OCI-LY7 (cell line): ENCODE data around the gene ANKMY1. TPM values are rescaled to one million over a fixed set of nuclear protein-coding genes. Genes with fewer than 3 reads are reported as not detected.

Source experiments
- BruUV-seq: library from RNA; stranded (reverse); fragments of 400-500 nt; replicated peaks from 2 replicates; lab custom pipeline; 2021; lab: Mats Ljungman, UMichigan
- CTCF ChIA-PET: fragments of 300-600 bp; sonication (Branson Sonifier 250); formaldehyde crosslinking; loops from one replicate; lab custom pipeline; 2022; ENCODE audit warnings: antibody characterized with exemption; ENCODE audit not compliant: unreplicated experiment; lab: Charles Lee
- POLR2A ChIA-PET: fragments of 300-600 bp; sonication (Branson Sonifier 250); formaldehyde crosslinking; loops from one replicate; lab custom pipeline; 2022; ENCODE audit warnings: antibody characterized with exemption; lab: Charles Lee
- DNase-seq: peaks from one replicate; pipeline ENCODE4 v3.0.0-alpha.2; 2015; ENCODE audit warnings: low spot score
- H2AFZ ChIP-seq: fragments of 200-600 bp; sonication (generic), shearing (Covaris generic); 2 replicates; pipeline ENCODE4 v1.6.1; 2014; ENCODE audit warnings: mild to moderate bottlenecking, antibody characterized with exemption, low read length, moderate library complexity
- H3K27ac ChIP-seq: fragments of 200-600 bp; sonication (generic); 2 replicates; pipeline ENCODE4 v1.5.1; 2014; ENCODE audit warnings: mixed run types, low read depth, mild to moderate bottlenecking, moderate library complexity, low read length, inconsistent platforms; ENCODE audit not compliant: poor library complexity, severe bottlenecking
- H3K36me3 ChIP-seq: fragments of 200-600 bp; sonication (generic); 2 replicates; pipeline ENCODE4 v1.6.1; 2014; ENCODE audit warnings: mild to moderate bottlenecking, antibody characterized with exemption, low read length, moderate library complexity, mixed read lengths; ENCODE audit not compliant: insufficient read depth
- H3K4me1 ChIP-seq: fragments of 200-600 bp; sonication (generic); 2 replicates; pipeline ENCODE4 v1.5.1; 2014; ENCODE audit warnings: mild to moderate bottlenecking, low read length; ENCODE audit not compliant: insufficient read depth, poor library complexity, severe bottlenecking
- H3K4me2 ChIP-seq: fragments of 200-600 bp; sonication (generic); 2 replicates; pipeline ENCODE4 v1.6.1; 2014; ENCODE audit warnings: mild to moderate bottlenecking, low read length
- H3K4me3 ChIP-seq: fragments of 200-600 bp; sonication (generic); 2 replicates; pipeline ENCODE4 v1.5.1; 2014; ENCODE audit warnings: mild to moderate bottlenecking, low read depth, low read length; ENCODE audit not compliant: poor library complexity, severe bottlenecking
- H3K79me2 ChIP-seq: fragments of 200-600 bp; sonication (generic); 2 replicates; pipeline ENCODE4 v1.6.1; 2016; ENCODE audit warnings: low read depth, mild to moderate bottlenecking, low read length, moderate library complexity, mixed read lengths; ENCODE audit not compliant: insufficient read depth
- H3K9me2 ChIP-seq: fragments of 200-600 bp; sonication (generic); 2 replicates; pipeline ENCODE4 v1.6.1; 2016; ENCODE audit warnings: mild to moderate bottlenecking, low read length, mixed read lengths; ENCODE audit not compliant: insufficient read depth
- H3K9me3 ChIP-seq: fragments of 200-600 bp; sonication (generic); 2 replicates; pipeline ENCODE4 v1.6.1; 2014; ENCODE audit warnings: mild to moderate bottlenecking, mixed run types, low read length, mixed read lengths
- H4K20me1 ChIP-seq: fragments of 200-600 bp; sonication (generic); 2 replicates; pipeline ENCODE4 v1.6.1; 2014; ENCODE audit warnings: mild to moderate bottlenecking, antibody characterized with exemption, low read length, moderate library complexity, mixed read lengths; ENCODE audit not compliant: insufficient read depth
- CTCF ChIP-seq: fragments of 200-600 bp; sonication (generic); conservative IDR thresholded peaks from 2 replicates; pipeline ENCODE4 v1.5.1; 2014; ENCODE audit warnings: mild to moderate bottlenecking, antibody characterized with exemption, low read length, moderate library complexity, mixed read lengths
- EZH2phosphoT487 ChIP-seq: fragments of 200-600 bp; sonication (generic); IDR thresholded peaks from 2 replicates; pipeline ENCODE4 v1.6.1; 2018; ENCODE audit warnings: low read depth, borderline replicate concordance, mild to moderate bottlenecking, mixed run types, antibody characterized with exemption, low read length, moderate library complexity, mixed read lengths
- intact Hi-C: fragments of 100-400 bp; cut with micrococcal nuclease; formaldehyde crosslinking; loops from one replicate; pipeline ENCODE4 v1.10.0; 2022; ENCODE audit not compliant: unreplicated experiment
- total RNA-seq, 2 experiments: library from RNA; depleted of rRNA in 1 of 2; stranded (reverse); fragments of >200 nt in 1 of 2; shearing (Covaris generic) in 1 of 2; gene quantifications; 2 replicates each; pipeline ENCODE4 v1.2.3, GENCODE V29; 2014 to 2022

Gene ANKMY1
- total RNA-seq, 2 experiments from 2014 or later = 30.6 to 65.9 TPM

- intact Hi-C loops = loop anchor here (1.0 kb wide), 1 partner anchor 41 kb away; no protein-coding TSS in a partner anchor
- Histone ChIP-seq H3K79me2 (peaks cover 44% of the 10 kb centered on the region; the same call in 1 of the 2 replicates), H4K20me1 (no peaks in the 10 kb centered on the region)
These were observed 2.1 kb downstream of the ANKMY1 start for GRCh38 chr2:240555541-240556250.

GRCh38 chr2:240554767-240555493 is 2.9 kb downstream of the ANKMY1 start:
- H3K27ac ChIP-seq = no peak overlapping the region
- CTCF ChIA-PET = no interaction called here

More at GRCh38 chr2:240555541-240556250, 2.1 kb downstream of the ANKMY1 start:
- Histone ChIP-seq H3K9me3 (peaks cover 9% of the 10 kb centered on the region; the same call in 1 of the 2 replicates), H3K27ac (no peak overlapping the region), H3K9me2 (no peaks in the 10 kb centered on the region), H3K36me3 (peaks cover 66% of the 10 kb centered on the region), H3K4me1 (peaks cover 53% of the 10 kb centered on the region), H3K4me3 (no peak overlapping the region), H3K4me2 (no peak overlapping the region), H2AFZ (no peak overlapping the region)
- BruUV-seq = no TSS peak
- ChIA-PET CTCF (interaction anchor here (1.4 kb wide), 1 partner anchor 42 kb away, joined by 4 read pairs; no protein-coding TSS in a partner anchor), POLR2A (interaction anchor here (0.6 kb wide), 1 partner anchor 70 kb away, joined by 4 read pairs; the partner anchor contains the start of gene GPR35)
- TF ChIP-seq EZH2phosphoT487 (no peak), CTCF (no peak)
- no peak for DNase-seq

More at GRCh38 chr2:240554767-240555493, 2.9 kb downstream of the ANKMY1 start:
- Histone ChIP-seq H3K36me3 (peaks cover 72% of the 10 kb centered on the region), H3K9me3 (peaks cover 12% of the 10 kb centered on the region; the same call in 1 of the 2 replicates), H3K9me2 (no peaks in the 10 kb centered on the region), H3K79me2 (peaks cover 45% of the 10 kb centered on the region; the same call in 1 of the 2 replicates), H2AFZ (no peak overlapping the region), H3K4me2 (no peak overlapping the region), H3K4me1 (peaks cover 52% of the 10 kb centered on the region), H3K4me3 (no peak overlapping the region), H4K20me1 (no peaks in the 10 kb centered on the region)
- DNase-seq = no peak
- no TSS peak for BruUV-seq
- no peak for TF ChIP-seq EZH2phosphoT487
- no peak for TF ChIP-seq CTCF
- intact Hi-C loops = no loop called here
- POLR2A ChIA-PET = interaction anchor here (0.6 kb wide), 2 partner anchors 12 to 70 kb away, joined by 3 to 4 read pairs; partner anchors contain the start of gene GPR35
